A549 treated with Hydrocortisone at 1 μM for 4 hours (cell line): ENCODE measurements around the gene LONRF2. TPM values are rescaled to one million over a fixed set of nuclear protein-coding genes. Genes with fewer than 3 reads are reported as not detected.

Experiments used
- total RNA-seq: library from RNA; stranded (reverse); fragments of 200-300 nt; extraction: Qiagen RNA extraction; gene quantifications from 5 replicates; pipeline ENCODE4 v1.2.3, GENCODE V29; 2022

LONRF2 gene
- total RNA-seq: 2.0 to 2.6 TPM (median 2.5 TPM) in 5 replicates

DNA sequence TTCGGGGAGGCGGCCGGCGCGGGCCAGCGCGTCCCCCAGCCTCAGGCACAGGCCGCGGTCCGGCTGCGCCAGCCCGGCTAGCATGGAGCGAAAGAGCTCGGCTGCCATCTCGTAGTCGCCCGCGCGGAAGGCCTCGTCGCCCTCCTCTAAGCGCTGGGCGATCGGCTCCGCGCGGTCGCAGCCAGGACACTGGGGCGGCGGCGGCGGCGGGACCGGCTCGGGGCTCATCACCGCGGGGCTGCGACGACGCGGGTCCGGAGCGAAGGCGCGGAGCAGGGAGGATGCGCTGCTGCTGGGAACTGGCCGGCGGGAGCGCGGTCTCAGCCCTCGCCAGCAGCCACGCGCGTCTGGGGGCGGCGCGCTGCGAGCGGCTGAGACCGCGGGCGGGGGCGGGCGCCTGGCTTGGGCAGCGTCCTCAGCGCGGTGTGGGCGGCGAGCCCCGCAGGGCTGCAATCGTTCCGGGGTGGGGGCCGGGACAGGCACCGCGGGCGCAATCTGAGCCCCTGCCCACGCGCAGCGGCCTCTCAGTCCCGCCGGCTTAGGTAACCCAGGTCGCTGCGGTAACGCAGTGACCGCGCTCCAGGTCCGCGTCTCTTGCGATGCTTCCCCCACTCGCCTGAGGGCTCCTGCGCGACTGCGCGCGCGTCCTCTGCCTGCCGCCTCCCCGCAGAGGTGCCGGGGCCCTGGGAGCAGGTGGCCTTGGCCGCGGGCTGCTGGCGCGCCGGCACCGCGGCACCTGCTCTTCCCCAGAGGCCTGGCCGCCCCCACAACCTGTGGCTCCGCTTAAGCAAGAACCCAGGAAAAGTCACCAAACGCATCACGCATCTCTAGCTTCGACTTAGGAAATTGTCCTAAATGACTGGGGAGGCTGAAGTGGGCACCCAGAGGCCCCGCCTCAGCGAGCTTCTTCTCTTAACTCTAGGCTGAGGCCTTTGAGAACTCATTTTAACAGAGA is at the start of gene LONRF2:
Gene LONRF2, minus strand, starts transcription at position 636 of the 955 bp plus-strand sequence. Its CDS starts 408 bp downstream, at position 228.

Other genes starting within 250 kb of the LONRF2 start
- gene AFF3, start 179.9 kb downstream of the LONRF2 start, total RNA-seq: 0.01 to 0.22 TPM (median 0.03 TPM) in 4 of 5 replicates, not detected in the other
- gene CHST10, start 95.2 kb upstream of the LONRF2 start, total RNA-seq: 13.9 to 16.3 TPM (median 14.2 TPM) in 5 replicates
- not detected in 5 replicates for gene NMS, start 148.0 kb upstream of the LONRF2 start, total RNA-seq
- gene PDCL3, start 240.5 kb upstream of the LONRF2 start, total RNA-seq: 36.9 to 44.8 TPM (median 37.5 TPM) in 5 replicates